SU-DHL-6 (cell line): ENCODE results near the gene MIGA2.

ENCODE experiments used
- H2AFZ ChIP-seq: fragments of 200-600 bp; sonication (generic); 2 replicates; pipeline ENCODE4 v1.6.1; 2014; ENCODE audit warnings: low read depth, mild to moderate bottlenecking, moderate library complexity, mixed read lengths, antibody characterized with exemption, low read length; ENCODE audit not compliant: severe bottlenecking
- H3F3A ChIP-seq: fragments of 200-600 bp; shearing (Covaris generic); 2 replicates; pipeline ENCODE4 v1.6.0; 2016; ENCODE audit warnings: antibody characterized with exemption, mild to moderate bottlenecking; ENCODE audit not compliant: insufficient read depth
- H3K27ac ChIP-seq: fragments of 200-600 bp; sonication (generic); 2 replicates; pipeline ENCODE4 v1.5.1; 2016; ENCODE audit warnings: low read depth, mild to moderate bottlenecking, low read length, moderate library complexity, mixed read lengths
- H3K27me3 ChIP-seq: fragments of 200-600 bp; sonication (generic), shearing (Covaris generic); 2 replicates; pipeline ENCODE4 v1.6.0; 2014; ENCODE audit warnings: mild to moderate bottlenecking, low read length
- H3K36me3 ChIP-seq: fragments of 200-600 bp; sonication (generic); 2 replicates; pipeline ENCODE4 v1.6.1; 2014; ENCODE audit warnings: mild to moderate bottlenecking, low read length, mixed read lengths
- H3K4me2 ChIP-seq: fragments of 300-600, 200-600 bp; shearing (Covaris generic), sonication (generic); 2 replicates; pipeline ENCODE4 v1.6.0; 2014; ENCODE audit warnings: low read length, low read depth, mild to moderate bottlenecking; ENCODE audit not compliant: poor library complexity, severe bottlenecking
- H3K4me3 ChIP-seq: fragments of 200-600 bp; sonication (generic); 2 replicates; pipeline ENCODE4 v1.5.1; 2014; ENCODE audit warnings: antibody characterized with exemption, low read length, mild to moderate bottlenecking, mixed read lengths; ENCODE audit not compliant: insufficient read depth, poor library complexity, severe bottlenecking
- H3K79me2 ChIP-seq: fragments of 200-600 bp; sonication (generic); 2 replicates; pipeline ENCODE4 v1.6.1; 2014; ENCODE audit warnings: mild to moderate bottlenecking, low read length, moderate library complexity; ENCODE audit not compliant: insufficient read depth
- H3K9ac ChIP-seq: fragments of 200-600 bp; sonication (generic); 2 replicates; pipeline ENCODE4 v1.7.0; 2014; ENCODE audit warnings: mild to moderate bottlenecking, low read length
- H3K9me2 ChIP-seq: fragments of 200-600 bp; sonication (generic); replicated peaks from 2 replicates; pipeline ENCODE4 v1.6.1; 2014; ENCODE audit warnings: low read length; ENCODE audit not compliant: insufficient read depth
- H3K9me3 ChIP-seq: fragments of 200-600 bp; sonication (generic); 2 replicates; pipeline ENCODE4 v1.6.1; 2014; ENCODE audit warnings: low read length, mixed read lengths; ENCODE audit not compliant: insufficient read depth
- H4K20me1 ChIP-seq: fragments of 200-600 bp; sonication (generic); 2 replicates; pipeline ENCODE4 v1.6.1; 2014; ENCODE audit warnings: low read depth, mild to moderate bottlenecking, antibody characterized with exemption, low read length, moderate library complexity, mixed read lengths
- EZH2phosphoT487 ChIP-seq: fragments of 200-600 bp; sonication (generic), shearing (Covaris generic); conservative IDR thresholded peaks from 2 replicates; pipeline ENCODE4 v1.6.1; 2018; ENCODE audit warnings: mild to moderate bottlenecking, antibody characterized with exemption, low read length, moderate library complexity, mixed read lengths
- TF ChIP-seq, protein P1 (sequence below): fragments of 200-600 bp; sonication (generic); IDR thresholded peaks from one replicate; pipeline ENCODE4 v1.5.1; 2017; ENCODE audit warnings: antibody characterized with exemption, mild to moderate bottlenecking, low read length, moderate library complexity; ENCODE audit not compliant: insufficient read depth, poor library complexity, severe bottlenecking

Gene MIGA2

DNA sequence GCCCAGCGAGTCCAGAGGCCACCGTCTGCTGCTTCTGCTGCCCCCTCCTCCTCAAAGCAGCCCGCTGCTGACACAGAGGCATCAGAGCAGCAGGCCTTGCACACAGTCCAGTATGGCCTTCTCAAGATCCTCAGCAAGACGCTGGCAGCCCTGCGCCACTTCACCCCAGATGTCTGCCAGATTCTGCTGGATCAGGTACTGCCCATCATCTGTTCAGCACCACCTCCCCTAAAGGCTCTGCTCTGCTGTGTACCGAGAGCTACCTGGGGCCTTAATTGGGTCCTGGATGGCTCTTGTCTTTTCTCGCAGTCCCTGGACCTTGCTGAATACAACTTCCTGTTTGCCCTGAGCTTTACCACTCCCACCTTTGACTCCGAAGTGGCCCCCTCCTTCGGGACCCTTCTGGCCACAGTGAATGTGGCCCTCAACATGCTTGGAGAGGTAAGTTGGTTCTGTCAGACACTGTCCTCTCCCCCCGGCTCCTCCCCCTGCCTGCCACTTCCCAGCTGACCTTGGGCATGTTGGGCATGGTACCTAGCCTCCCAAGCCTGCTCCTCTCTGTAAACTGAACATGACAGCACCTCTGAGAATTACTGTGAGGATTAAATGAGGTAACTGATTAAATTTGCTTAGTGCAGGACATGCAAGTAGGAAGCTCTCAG is 31.0 kb upstream of the MIGA2 start:
- H4K20me1 ChIP-seq: no peaks in the 10 kb centered on the region
- TF ChIP-seq, protein P1, sequence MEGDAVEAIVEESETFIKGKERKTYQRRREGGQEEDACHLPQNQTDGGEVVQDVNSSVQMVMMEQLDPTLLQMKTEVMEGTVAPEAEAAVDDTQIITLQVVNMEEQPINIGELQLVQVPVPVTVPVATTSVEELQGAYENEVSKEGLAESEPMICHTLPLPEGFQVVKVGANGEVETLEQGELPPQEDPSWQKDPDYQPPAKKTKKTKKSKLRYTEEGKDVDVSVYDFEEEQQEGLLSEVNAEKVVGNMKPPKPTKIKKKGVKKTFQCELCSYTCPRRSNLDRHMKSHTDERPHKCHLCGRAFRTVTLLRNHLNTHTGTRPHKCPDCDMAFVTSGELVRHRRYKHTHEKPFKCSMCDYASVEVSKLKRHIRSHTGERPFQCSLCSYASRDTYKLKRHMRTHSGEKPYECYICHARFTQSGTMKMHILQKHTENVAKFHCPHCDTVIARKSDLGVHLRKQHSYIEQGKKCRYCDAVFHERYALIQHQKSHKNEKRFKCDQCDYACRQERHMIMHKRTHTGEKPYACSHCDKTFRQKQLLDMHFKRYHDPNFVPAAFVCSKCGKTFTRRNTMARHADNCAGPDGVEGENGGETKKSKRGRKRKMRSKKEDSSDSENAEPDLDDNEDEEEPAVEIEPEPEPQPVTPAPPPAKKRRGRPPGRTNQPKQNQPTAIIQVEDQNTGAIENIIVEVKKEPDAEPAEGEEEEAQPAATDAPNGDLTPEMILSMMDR: no peak
- TF ChIP-seq EZH2phosphoT487: no peak
- no peaks in the 10 kb centered on the region for H3K79me2 ChIP-seq
- no peaks in the 10 kb centered on the region for H3K36me3 ChIP-seq
- no peak overlapping the region for H3K4me2 ChIP-seq
- H2AFZ ChIP-seq: no peak overlapping the region
- no peak overlapping the region for H3K27ac ChIP-seq
- no peak overlapping the region for H3K9ac ChIP-seq
- no peaks in the 10 kb centered on the region for H3K9me2 ChIP-seq
- no peak overlapping the region for H3K4me3 ChIP-seq
- H3K27me3 ChIP-seq: no peaks in the 10 kb centered on the region
- H3F3A ChIP-seq: peaks cover 16% of the 10 kb centered on the region
- no peaks in the 10 kb centered on the region for H3K9me3 ChIP-seq

DNA sequence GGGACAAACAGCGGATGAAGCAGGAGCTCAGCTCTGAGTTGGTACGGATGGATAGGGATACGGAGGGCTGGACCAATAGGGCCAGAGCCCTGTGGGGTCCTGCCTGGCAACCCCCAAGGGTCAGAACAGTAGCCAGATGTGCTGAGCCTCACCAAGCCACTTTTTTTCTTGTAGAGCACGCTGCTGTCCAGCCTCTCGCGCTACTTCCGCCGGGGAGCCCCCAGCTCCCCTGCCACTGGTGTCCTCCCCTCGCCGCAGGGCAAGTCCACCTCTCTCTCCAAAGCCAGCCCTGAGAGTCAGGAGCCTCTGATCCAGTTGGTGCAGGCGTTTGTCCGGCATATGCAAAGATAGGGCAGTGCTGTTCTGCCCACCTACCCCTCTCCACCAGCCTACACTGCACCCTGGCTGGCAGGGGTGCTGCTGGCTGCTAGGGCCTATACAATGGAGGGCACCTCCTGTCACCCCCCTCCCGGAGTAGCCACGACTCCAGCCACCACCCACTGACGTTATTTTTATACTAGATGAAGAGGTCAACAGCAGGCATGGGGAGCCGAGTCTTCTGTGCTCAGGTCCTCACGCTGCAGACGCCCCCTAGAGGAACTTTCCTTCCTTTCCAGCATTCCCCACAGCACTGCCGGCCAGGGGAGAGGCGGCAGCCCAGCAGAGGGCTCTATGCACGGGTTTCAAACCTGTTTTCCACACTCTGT is 29.9 kb upstream of the MIGA2 start:
- H3K79me2 ChIP-seq: no peaks in the 10 kb centered on the region
- H3K9ac ChIP-seq: no peak overlapping the region
- no peak overlapping the region for H3K27ac ChIP-seq
- no peaks in the 10 kb centered on the region for H4K20me1 ChIP-seq
- H3K36me3 ChIP-seq: no peaks in the 10 kb centered on the region
- no peaks in the 10 kb centered on the region for H3K9me3 ChIP-seq
- no peak overlapping the region for H3K4me2 ChIP-seq
- no peaks in the 10 kb centered on the region for H3K27me3 ChIP-seq
- peaks cover 16% of the 10 kb centered on the region for H3F3A ChIP-seq
- H3K4me3 ChIP-seq: no peak overlapping the region
- H3K9me2 ChIP-seq: no peaks in the 10 kb centered on the region
- TF ChIP-seq, protein P1: peak; percentile 86
- TF ChIP-seq EZH2phosphoT487: no peak
- H2AFZ ChIP-seq: no peak overlapping the region

DNA sequence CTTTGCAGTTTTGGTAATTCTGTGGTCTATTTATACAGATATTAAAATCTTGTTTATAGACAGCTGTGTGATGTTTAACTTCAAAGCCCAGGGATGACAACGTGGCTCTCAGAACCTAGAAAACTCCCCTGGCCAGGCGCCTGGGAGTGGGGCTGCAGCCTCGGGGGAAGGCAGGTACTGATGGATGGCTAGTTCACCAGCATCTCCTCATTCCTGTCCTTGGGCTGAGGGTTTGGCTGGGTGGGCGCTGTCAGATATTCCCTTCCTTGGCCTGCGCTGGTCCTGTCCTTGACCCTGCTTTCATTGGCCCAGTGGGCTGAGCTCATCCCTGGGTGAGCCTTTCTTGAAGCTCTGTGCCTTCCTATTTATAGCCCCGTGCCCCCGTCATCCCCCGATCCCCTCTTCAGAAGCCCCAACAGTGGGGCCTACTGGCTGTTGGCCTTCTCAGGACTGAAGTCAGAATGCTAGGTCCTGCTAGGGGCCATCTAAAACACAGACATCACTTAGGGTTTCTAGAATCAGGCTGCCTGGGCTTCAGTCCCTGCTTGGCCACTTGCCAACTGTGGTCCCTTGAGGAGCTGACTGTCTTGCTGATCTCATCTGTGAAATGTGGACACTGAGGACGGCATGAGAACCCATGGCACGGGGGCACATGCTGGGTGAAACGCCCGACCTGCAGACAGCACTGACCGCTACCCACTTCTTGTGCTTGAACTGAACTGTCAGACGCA is 29.2 kb upstream of the MIGA2 start:
- H3K27ac ChIP-seq: no peak overlapping the region
- H2AFZ ChIP-seq: no peak overlapping the region
- no peaks in the 10 kb centered on the region for H4K20me1 ChIP-seq
- peaks cover 16% of the 10 kb centered on the region for H3F3A ChIP-seq
- H3K36me3 ChIP-seq: no peaks in the 10 kb centered on the region
- TF ChIP-seq, protein P1: no peak
- TF ChIP-seq EZH2phosphoT487: no peak
- H3K9ac ChIP-seq: no peak overlapping the region
- no peaks in the 10 kb centered on the region for H3K9me3 ChIP-seq
- no peaks in the 10 kb centered on the region for H3K79me2 ChIP-seq
- H3K27me3 ChIP-seq: no peaks in the 10 kb centered on the region
- H3K4me2 ChIP-seq: no peak overlapping the region
- no peaks in the 10 kb centered on the region for H3K9me2 ChIP-seq
- no peak overlapping the region for H3K4me3 ChIP-seq
